GM21723 (cell line): ENCODE measurements around the gene PDCD5.

Source experiments
- ATAC-seq: cut with Tn5 transposase; IDR thresholded peaks from one replicate; pipeline ENCODE4 v1.9.1; 2021; ENCODE audit warnings: mild to moderate bottlenecking, moderate library complexity; ENCODE audit not compliant: unreplicated experiment

The PDCD5 gene

GRCh38 chr19:32630338-32630737 is 49.3 kb downstream of the PDCD5 start:
- ATAC-seq = no peak

GRCh38 chr19:32631381-32631780 is 50.4 kb downstream of the PDCD5 start:
- no peak for ATAC-seq
